Activated CD8-positive, alpha-beta memory T cell treated with anti-CD3 and anti-CD28 coated beads for 1 hour (primary cell): ENCODE data around the gene PDE11A.

Source experiments
- DNase-seq, 2 donors: peaks; one replicate each; pipeline ENCODE4 v3.0.0-alpha.2; 2020; ENCODE audit warnings: low read depth in 1 of 2; ENCODE audit errors: extremely low read depth in 1 of 2

Gene PDE11A

GRCh38 chr2:177778472-177778871, 294.1 kb downstream of the PDE11A start:
- no peak for DNase-seq

- no peak for DNase-seq
Measured at GRCh38 chr2:177772529-177772928, 300.0 kb downstream of the PDE11A start.

GRCh38 chr2:177771191-177771590, 301.4 kb downstream of the PDE11A start:
- no peak for DNase-seq

- no peak for DNase-seq
Measured at GRCh38 chr2:177767768-177768167, 304.8 kb downstream of the PDE11A start.

- no peak for DNase-seq
Measured at GRCh38 chr2:177765698-177766097, 306.9 kb downstream of the PDE11A start.

- DNase-seq = peak; percentile 40 to 59
Measured at GRCh38 chr2:177763531-177764265, 308.9 kb downstream of the PDE11A start.

- no peak for DNase-seq
Measured at GRCh38 chr2:177759443-177759842, 313.1 kb downstream of the PDE11A start.

- DNase-seq = no peak
Measured at GRCh38 chr2:177758591-177759371, 313.8 kb downstream of the PDE11A start.

- DNase-seq = no peak
Measured at GRCh38 chr2:177756336-177756735, 316.2 kb downstream of the PDE11A start.

GRCh38 chr2:177754492-177754873, 318.1 kb downstream of the PDE11A start:
- no peak for DNase-seq

- DNase-seq = no peak
Measured at GRCh38 chr2:177753682-177754491, 318.7 kb downstream of the PDE11A start.

GRCh38 chr2:177748360-177748759, 324.2 kb downstream of the PDE11A start:
- DNase-seq = no peak

- DNase-seq = no peak
Measured at GRCh38 chr2:177747384-177747783, 325.2 kb downstream of the PDE11A start.

- no peak for DNase-seq
Measured at GRCh38 chr2:177746358-177746757, 326.2 kb downstream of the PDE11A start.

GRCh38 chr2:177745531-177745930, 327.0 kb downstream of the PDE11A start:
- no peak for DNase-seq

- DNase-seq = no peak
Measured at GRCh38 chr2:177742851-177743250, 329.7 kb downstream of the PDE11A start.

GRCh38 chr2:177741866-177742265, 330.7 kb downstream of the PDE11A start:
- DNase-seq = no peak

- no peak for DNase-seq
Measured at GRCh38 chr2:177740700-177741099, 331.9 kb downstream of the PDE11A start.

GRCh38 chr2:177738461-177739235, 333.9 kb downstream of the PDE11A start:
- DNase-seq = no peak

- no peak for DNase-seq
Measured at GRCh38 chr2:177735318-177735803, 337.2 kb downstream of the PDE11A start.
